HepG2 (cell line): ENCODE data around the gene TNFAIP3.

Source experiments
- AFF4 ChIP-seq: sonication (generic); formaldehyde crosslinking; IDR thresholded peaks from 2 replicates; pipeline ENCODE4 v1.4.0; 2020; ENCODE audit warnings: missing genetic modification reagents
- E2F1 ChIP-seq: sonication (generic); formaldehyde crosslinking; IDR thresholded peaks from 2 replicates; pipeline ENCODE4 v1.5.0; 2020; ENCODE audit warnings: missing genetic modification reagents
- GABPA ChIP-seq, 2 experiments: IDR thresholded peaks; 2 replicates each; pipeline ENCODE4 v1.6.1; 2011 to 2016; ENCODE audit warnings: low read depth in 2 of 2, low read length in 1 of 2, missing biosample characterization in 1 of 2, missing genetic modification characterization in 1 of 2

GRCh38 chr6:137820952-137821351 lies 46.1 kb upstream of the TNFAIP3 start:
- no peak for TF ChIP-seq AFF4 (CRISPR knock-in tag)
- TF ChIP-seq E2F1, result no peak
- TF ChIP-seq GABPA (IDR thresholded peaks at IDR 0.05; ENCODE audit: low read depth, low read length), result no peak
- no peak for TF ChIP-seq GABPA (CRISPR knock-in tag; IDR thresholded peaks at IDR 0.05; ENCODE audit: low read depth)
